Endothelial cell of umbilical vein (primary cell): Measurements from ENCODE around the gene HEATR5B. TPM values are rescaled to one million over a fixed set of nuclear protein-coding genes. Genes with fewer than 3 reads are reported as not detected.

Source experiments
- BruUV-seq: library from RNA; stranded (reverse); fragments of 400-500 nt; replicated peaks from 2 replicates; lab custom pipeline; 2021; lab: Mats Ljungman, UMichigan
- CTCF ChIA-PET: fragments of 300-600, 350-600 bp; sonication (Branson Sonifier 250); formaldehyde crosslinking; loops from one replicate; lab custom pipeline; 2021; ENCODE audit warnings: antibody characterized with exemption, inconsistent platforms; lab: Charles Lee
- POLR2A ChIA-PET: fragments of 300-600, 350-600 bp; sonication (Branson Sonifier 250); formaldehyde crosslinking; loops from one replicate; lab custom pipeline; 2021; ENCODE audit warnings: antibody characterized with exemption, inconsistent platforms; lab: Charles Lee
- DNase-seq: peaks from one replicate; pipeline ENCODE4 v3.0.0-alpha.2; 2011; ENCODE audit warnings: low read depth, low spot score
- FAIRE-seq: peaks from 2 replicates; lab custom pipeline; 2011; peaks lifted over from hg19 to GRCh38; lab: Jason Lieb, UNC
- H2AFZ ChIP-seq: 2 replicates; pipeline ENCODE4 v1.6.0; 2012; ENCODE audit warnings: low read depth, low read length, control low read depth, inconsistent platforms
- H3K27ac ChIP-seq: 2 replicates; pipeline ENCODE4 v1.5.1; 2011; ENCODE audit warnings: low read depth, mild to moderate bottlenecking, control low read depth, low read length, moderate library complexity; ENCODE audit not compliant: insufficient read depth
- H3K27me3 ChIP-seq, 2 experiments: 2 replicates each; pipeline versions ENCODE4 v1.6.0 to v1.6.1; 2011; ENCODE audit warnings: low read length in 2 of 2, mixed read lengths in 1 of 2; ENCODE audit not compliant: control insufficient read depth in 2 of 2, insufficient read depth in 2 of 2
- H3K36me3 ChIP-seq, 2 experiments: 2 replicates in 1 of 2; 3 replicates in 1 of 2; pipeline ENCODE4 v1.5.1; 2011; ENCODE audit warnings: low read length in 2 of 2, mild to moderate bottlenecking in 1 of 2, moderate library complexity in 1 of 2; ENCODE audit not compliant: control insufficient read depth in 2 of 2, insufficient read depth in 2 of 2; ENCODE audit errors: extremely low read depth in 1 of 2
- H3K4me1 ChIP-seq: 3 replicates; pipeline ENCODE4 v1.5.1; 2011; ENCODE audit warnings: mild to moderate bottlenecking, low read length; ENCODE audit not compliant: control insufficient read depth, insufficient read depth; ENCODE audit errors: extremely low read depth
- H3K4me2 ChIP-seq: 2 replicates; pipeline ENCODE4 v1.6.1; 2011; ENCODE audit warnings: low read length, control low read depth, mixed read lengths; ENCODE audit not compliant: insufficient read depth
- H3K4me3 ChIP-seq, 3 experiments: fragments of 200-600 bp in 1 of 3; sonication (generic), shearing (Covaris generic) in 1 of 3; replicated peaks in 1 of 3; 2 replicates each; pipeline ENCODE4 v1.5.1; 2011 to 2016; ENCODE audit warnings: control low read depth in 3 of 3, low read length in 3 of 3, mild to moderate bottlenecking in 2 of 3, inconsistent platforms in 1 of 3, low read depth in 1 of 3, moderate library complexity in 1 of 3; ENCODE audit not compliant: insufficient read depth in 1 of 3
- H3K79me2 ChIP-seq: 2 replicates; pipeline ENCODE4 v1.6.0; 2012; ENCODE audit warnings: low read length, inconsistent platforms; ENCODE audit not compliant: control insufficient read depth, insufficient read depth
- H3K9ac ChIP-seq: replicated peaks from 2 replicates; pipeline ENCODE3; 2011; ENCODE audit warnings: low read length, control low read depth; ENCODE audit not compliant: insufficient read depth; ENCODE audit errors: extremely low read depth
- H3K9me1 ChIP-seq: replicated peaks from 3 replicates; pipeline ENCODE4 v1.6.0; 2011; ENCODE audit warnings: mild to moderate bottlenecking, low read length; ENCODE audit not compliant: control insufficient read depth, insufficient read depth; ENCODE audit errors: extremely low read depth
- H3K9me3 ChIP-seq: replicated peaks from 2 replicates; pipeline ENCODE4 v1.5.1; 2012; ENCODE audit warnings: low read length, inconsistent platforms; ENCODE audit not compliant: control insufficient read depth, insufficient read depth
- H4K20me1 ChIP-seq: replicated peaks from 2 replicates; pipeline ENCODE3; 2011; ENCODE audit warnings: mild to moderate bottlenecking, low read length; ENCODE audit not compliant: control insufficient read depth, insufficient read depth; ENCODE audit errors: extremely low read depth
- CTCF ChIP-seq, 2 donors: IDR thresholded peaks; 1 replicate in 1 of 2; 2 replicates in 1 of 2; pipeline ENCODE4 v1.5.1; 2011; ENCODE audit warnings: low read length in 2 of 2, mild to moderate bottlenecking in 2 of 2, moderate library complexity in 2 of 2, control low read depth in 1 of 2, inconsistent platforms in 1 of 2, low read depth in 1 of 2; ENCODE audit not compliant: insufficient read depth in 1 of 2; ENCODE audit errors: extremely low read depth in 1 of 2
- EZH2 ChIP-seq: IDR thresholded peaks from 2 replicates; pipeline ENCODE4 v1.6.1; 2012; ENCODE audit warnings: borderline replicate concordance, low read depth, mild to moderate bottlenecking, moderate library complexity, low read length, inconsistent platforms; ENCODE audit not compliant: severe bottlenecking
- FOS ChIP-seq: IDR thresholded peaks from 2 replicates; pipeline ENCODE4 v1.6.1; 2011; ENCODE audit warnings: mild to moderate bottlenecking, low read length, moderate library complexity, borderline replicate concordance; ENCODE audit not compliant: insufficient read depth
- GATA2 ChIP-seq: IDR thresholded peaks from 2 replicates; pipeline ENCODE4 v1.7.0; 2011; ENCODE audit warnings: low read depth, mild to moderate bottlenecking, moderate library complexity, mixed read lengths, low read length; ENCODE audit not compliant: insufficient read length, insufficient read depth
- JUN ChIP-seq: IDR thresholded peaks from 2 replicates; pipeline ENCODE4 v1.6.1; 2011; ENCODE audit warnings: borderline replicate concordance, low read depth; ENCODE audit not compliant: insufficient read length, insufficient read depth
- MAX ChIP-seq: IDR thresholded peaks from 2 replicates; pipeline ENCODE4 v1.6.1; 2011; ENCODE audit not compliant: insufficient read depth, insufficient read length
- MYC ChIP-seq: IDR thresholded peaks from one replicate; pipeline ENCODE4 v1.6.1; 2011; ENCODE audit warnings: mild to moderate bottlenecking, low read depth, low read length
- POLR2A ChIP-seq: IDR thresholded peaks from 2 replicates; pipeline ENCODE4 v1.6.1; 2012; ENCODE audit warnings: low read depth, mild to moderate bottlenecking, control low read depth, low read length
- POLR2AphosphoS5 ChIP-seq: IDR thresholded peaks from 2 replicates; pipeline ENCODE4 v1.6.1; 2012; ENCODE audit warnings: low read depth, mild to moderate bottlenecking, control low read depth, low read length, moderate library complexity; ENCODE audit not compliant: insufficient read depth
- dilution Hi-C: fragments of 300-500 bp; cut with MboI; formaldehyde crosslinking; loops from one replicate; pipeline ENCODE4 v1.15.0; 2019; ENCODE audit warnings: low sequenced_read_pairs; ENCODE audit not compliant: extremely low pct_ligation_motif_present
- intact Hi-C: fragments of 100-400 bp; cut with micrococcal nuclease; formaldehyde crosslinking; loops from one replicate; pipeline ENCODE4 v1.10.0; 2022
- polyA plus RNA-seq, 4 experiments: library from polyadenylated mRNA; depleted of rRNA in 3 of 4; stranded (reverse) in 3 of 4; unstranded in 1 of 4; fragments of >200 nt; gene quantifications; 2 replicates each; pipeline versions ENCODE4 v1.2.1 to v1.2.3, GENCODE V29; 2011 to 2012; ENCODE audit warnings: missing spikeins in 1 of 4
- total RNA-seq: library from RNA; stranded (reverse); gene quantifications from 2 replicates; pipeline ENCODE4 v1.2.3, GENCODE V29; 2021

Gene HEATR5B
- total and polyA plus RNA-seq, 2 donors (not counting 3 experiments of a cell fraction or from before 2014, with no cell fraction given): 16.1 to 22.5 TPM

GRCh38 chr2:37011130-37011529 is 73.0 kb downstream of the HEATR5B start:
- H3K27me3 ChIP-seq: no peaks in the 10 kb centered on the region
- no peak overlapping the region for H3K4me3 ChIP-seq
- H3K9me3 ChIP-seq: no peaks in the 10 kb centered on the region
- no TSS peak for BruUV-seq
- no peaks in the 10 kb centered on the region for H3K4me1 ChIP-seq
- H3K36me3 ChIP-seq: peaks cover 0 to 4% of the 10 kb centered on the region in 2 experiments
- H3K9me1 ChIP-seq: no peaks in the 10 kb centered on the region
- no peak overlapping the region for H3K27ac ChIP-seq
- intact Hi-C loops (no loop called here), dilution Hi-C loops (no loop called here)
- H2AFZ ChIP-seq: no peak overlapping the region
- no peak overlapping the region for H3K9ac ChIP-seq
- H4K20me1 ChIP-seq: no peaks in the 10 kb centered on the region
- peak; percentile 15 for FAIRE-seq
- H3K79me2 ChIP-seq: no peaks in the 10 kb centered on the region
- no peak overlapping the region for H3K4me2 ChIP-seq
- ChIA-PET CTCF (no interaction called here), POLR2A (no interaction called here)
- no peak for TF ChIP-seq GATA2
- no peak for TF ChIP-seq EZH2
- TF ChIP-seq POLR2AphosphoS5: no peak
- no peak for TF ChIP-seq POLR2A
- TF ChIP-seq CTCF (IDR thresholded peaks at IDR 0.05; ENCODE audit: extremely low read depth in 1 of 2, insufficient read depth in 1 of 2, low read depth in 1 of 2, low read length in 2 of 2): no peak
- TF ChIP-seq FOS: no peak
- TF ChIP-seq JUN: no peak
- TF ChIP-seq MYC: no peak
- TF ChIP-seq MAX: no peak
- DNase-seq: peak; percentile 14
